ENCODE data around the gene CEP57L1. TPM values are rescaled to one million over a fixed set of nuclear protein-coding genes. Genes with fewer than 3 reads are reported as not detected.

CEP57L1 gene
- polyA plus RNA-seq, 4 donors: 3.0 to 11.3 (median 8.4) TPM

DNA sequence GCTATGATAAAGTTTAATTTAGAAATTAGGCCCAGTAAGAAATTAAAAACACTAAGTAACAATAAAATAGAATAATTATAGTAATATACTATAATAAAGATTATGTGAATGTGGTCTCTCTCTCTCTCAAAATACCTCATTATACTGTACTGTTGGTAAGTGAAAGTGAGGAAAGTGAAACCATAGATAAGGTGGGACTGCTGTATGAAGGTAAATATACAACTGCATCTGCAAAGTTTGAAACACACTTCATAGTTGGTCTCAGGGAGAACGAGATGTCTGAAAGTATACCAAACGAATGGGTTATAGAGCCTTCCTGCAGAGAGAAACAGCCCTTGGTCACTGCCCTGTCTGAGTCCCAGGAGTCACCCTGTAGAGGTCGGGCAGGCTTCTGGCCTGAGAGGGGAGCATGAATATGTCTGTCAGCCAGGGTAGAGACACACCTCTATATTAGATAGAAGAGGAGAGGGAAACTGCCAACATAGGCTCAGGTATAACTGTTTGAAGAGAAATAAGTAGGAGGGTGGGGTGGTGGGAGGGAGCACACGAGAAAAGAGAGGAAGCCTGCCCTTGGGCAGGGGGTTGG is 32.4 kb upstream of the CEP57L1 start:
- H3K36me3 ChIP-seq (ENCODE audit: control insufficient read depth in 3 of 3, insufficient read depth in 2 of 3, low read depth in 1 of 3, low read length in 3 of 3): peaks cover 0 to 7% (median 0%) of the 10 kb centered on the region in 3 donors
- H3K27me3 ChIP-seq (ENCODE audit: control insufficient read depth in 3 of 3, insufficient read depth in 3 of 3, low read length in 3 of 3): no peaks in the 10 kb centered on the region
- no peaks in the 10 kb centered on the region for H3K9me3 ChIP-seq (ENCODE audit: control insufficient read depth in 2 of 2, insufficient read depth in 1 of 2, low read depth in 1 of 2, low read length in 1 of 2)
- peaks cover 0 to 4% (median 2%) of the 10 kb centered on the region in 3 donors for H3K4me1 ChIP-seq (ENCODE audit: control insufficient read depth in 3 of 3, insufficient read depth in 2 of 3, low read depth in 1 of 3, low read length in 2 of 3)
- WGBS, 3 donors: 18 to 53% (median 41%) methylated on average over 4 of the region's 4 CpGs
- no peak overlapping the region for H3K27ac ChIP-seq (ENCODE audit: low read depth in 1 of 3, low read length in 2 of 3)
- DNase-seq: peak; percentile 41 to 48
- no peak overlapping the region for H3K4me3 ChIP-seq (ENCODE audit: low read depth in 1 of 3, low read length in 3 of 3)
- no peak for FAIRE-seq

DNA sequence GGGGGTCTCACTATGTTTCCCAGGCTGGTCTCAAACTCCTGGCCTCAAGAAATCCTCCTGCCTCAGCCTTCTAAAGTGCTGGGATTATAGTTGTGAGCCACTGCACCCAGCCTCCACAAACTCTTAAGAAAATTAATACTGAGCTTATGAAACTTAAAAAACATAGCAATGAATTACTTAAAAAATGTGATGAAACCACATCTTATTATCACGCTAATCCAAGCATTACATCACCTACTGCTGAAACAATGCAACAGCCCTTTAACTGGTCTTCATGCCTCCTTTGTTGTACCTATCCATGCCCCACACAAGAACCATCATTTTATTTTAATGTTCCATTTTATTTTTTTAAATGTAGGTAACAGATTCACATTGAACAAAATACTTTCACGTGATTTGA is 25.6 kb upstream of the CEP57L1 start:
- H3K4me1 ChIP-seq (ENCODE audit: control insufficient read depth in 3 of 3, insufficient read depth in 2 of 3, low read depth in 1 of 3, low read length in 2 of 3): peaks cover 2 to 15% (median 4%) of the 10 kb centered on the region in 3 donors
- no peaks in the 10 kb centered on the region for H3K27me3 ChIP-seq (ENCODE audit: control insufficient read depth in 3 of 3, insufficient read depth in 3 of 3, low read length in 3 of 3)
- DNase-seq (no peak), FAIRE-seq (no peak)
- WGBS, 3 donors: 90 to 94% (median 91%) methylated on average over 2 of the region's 2 CpGs
- no peaks in the 10 kb centered on the region for H3K9me3 ChIP-seq (ENCODE audit: control insufficient read depth in 2 of 2, insufficient read depth in 1 of 2, low read depth in 1 of 2, low read length in 1 of 2)
- H3K27ac ChIP-seq (ENCODE audit: low read depth in 1 of 3, low read length in 2 of 3): no peak overlapping the region
- no peak overlapping the region for H3K4me3 ChIP-seq (ENCODE audit: low read depth in 1 of 3, low read length in 3 of 3)
- H3K36me3 ChIP-seq (ENCODE audit: control insufficient read depth in 3 of 3, insufficient read depth in 2 of 3, low read depth in 1 of 3, low read length in 3 of 3): no peaks in the 10 kb centered on the region

DNA sequence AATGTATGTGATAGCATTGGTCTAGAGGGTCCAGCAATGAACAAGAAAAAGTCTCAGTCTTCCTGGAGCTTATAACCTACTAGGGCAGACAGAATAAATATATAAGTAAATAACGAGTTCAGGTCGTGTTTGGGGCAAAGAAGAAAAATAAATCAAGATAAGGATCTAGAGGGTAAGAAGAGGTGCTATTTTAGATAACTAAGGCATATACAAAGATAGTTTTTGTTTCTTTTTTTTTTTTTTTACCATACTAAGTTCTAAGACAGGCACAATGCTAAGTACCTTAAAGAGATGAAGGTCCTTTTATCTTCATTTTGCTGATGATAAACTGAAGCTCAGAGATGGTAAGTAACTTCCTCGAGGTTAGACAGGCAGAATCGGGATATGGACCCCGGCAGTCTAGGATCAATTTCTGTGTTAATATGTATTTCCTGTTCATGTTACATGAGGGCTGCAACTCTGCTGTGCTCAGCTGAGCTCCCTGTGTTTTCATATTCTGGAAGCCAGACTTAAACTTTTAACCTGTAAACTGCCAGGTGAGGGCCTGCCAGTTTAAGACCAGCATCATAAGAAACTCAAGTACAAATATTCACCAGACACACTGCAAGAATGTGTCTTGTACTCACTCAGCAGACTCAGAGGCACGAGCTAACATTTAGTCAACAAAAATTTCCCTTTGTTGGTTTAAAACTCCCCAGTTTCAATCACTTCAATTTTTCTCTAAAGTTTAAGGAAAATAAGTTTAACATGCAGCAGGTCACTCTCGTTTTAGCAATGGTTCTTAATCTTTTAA is 24.0 kb upstream of the CEP57L1 start:
- Histone ChIP-seq H3K27me3 (ENCODE audit: control insufficient read depth in 3 of 3, insufficient read depth in 3 of 3, low read length in 3 of 3) (no peaks in the 10 kb centered on the region), H3K27ac (ENCODE audit: low read depth in 1 of 3, low read length in 2 of 3) (no peak overlapping the region), H3K4me1 (ENCODE audit: control insufficient read depth in 3 of 3, insufficient read depth in 2 of 3, low read depth in 1 of 3, low read length in 2 of 3) (peaks cover 2 to 15% (median 4%) of the 10 kb centered on the region in 3 donors), H3K36me3 (ENCODE audit: control insufficient read depth in 3 of 3, insufficient read depth in 2 of 3, low read depth in 1 of 3, low read length in 3 of 3) (no peaks in the 10 kb centered on the region), H3K4me3 (ENCODE audit: low read depth in 1 of 3, low read length in 3 of 3) (no peak overlapping the region), H3K9me3 (ENCODE audit: control insufficient read depth in 2 of 2, insufficient read depth in 1 of 2, low read depth in 1 of 2, low read length in 1 of 2) (no peaks in the 10 kb centered on the region)
- no peak for FAIRE-seq
- DNase-seq: no peak
- WGBS, 3 donors: 10 to 34% (median 17%) methylated on average over 7 of the region's 7 CpGs

DNA sequence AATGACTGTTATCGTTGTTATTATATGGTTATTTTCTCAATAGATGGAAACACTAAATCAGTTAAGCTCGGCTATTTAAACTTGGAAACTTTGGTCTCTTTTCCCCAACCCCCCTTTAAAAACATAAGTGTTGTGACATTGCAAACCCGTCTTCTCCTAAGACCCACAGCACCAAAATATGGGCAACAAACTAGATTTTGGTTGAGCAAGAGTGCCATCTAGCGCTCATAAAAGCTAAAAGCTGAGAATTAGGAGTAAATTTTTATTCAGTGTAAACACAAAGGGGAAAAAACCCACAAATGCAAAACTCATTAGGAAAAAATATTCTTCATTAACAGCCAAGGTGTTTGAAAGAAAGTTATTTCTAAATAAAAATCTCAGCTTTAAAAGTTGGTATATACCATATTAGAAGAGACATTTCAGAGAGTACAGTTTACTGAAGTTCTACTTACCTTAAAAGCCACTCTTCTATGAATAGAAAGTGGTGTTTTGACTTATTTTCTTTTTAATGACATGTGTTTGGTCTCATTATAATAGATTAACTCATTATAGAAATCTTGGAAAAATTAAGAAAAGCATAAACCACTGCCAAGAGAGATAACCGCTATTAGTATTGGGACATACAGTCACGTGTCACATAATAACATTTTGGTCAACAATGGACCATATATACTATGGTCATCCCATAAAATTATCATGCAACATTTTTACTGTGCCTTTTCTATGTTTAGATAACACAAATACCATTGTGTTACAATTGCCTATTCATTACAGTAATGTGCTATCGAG is 21.8 kb upstream of the CEP57L1 start:
- FAIRE-seq (peak; percentile 96), DNase-seq (peak; percentile 72 to 73)
- Histone ChIP-seq H3K36me3 (ENCODE audit: control insufficient read depth in 3 of 3, insufficient read depth in 2 of 3, low read depth in 1 of 3, low read length in 3 of 3) (no peaks in the 10 kb centered on the region), H3K9me3 (ENCODE audit: control insufficient read depth in 2 of 2, insufficient read depth in 1 of 2, low read depth in 1 of 2, low read length in 1 of 2) (no peaks in the 10 kb centered on the region), H3K27ac (ENCODE audit: low read depth in 1 of 3, low read length in 2 of 3) (no peak overlapping the region), H3K27me3 (ENCODE audit: control insufficient read depth in 3 of 3, insufficient read depth in 3 of 3, low read length in 3 of 3) (no peaks in the 10 kb centered on the region), H3K4me1 (ENCODE audit: control insufficient read depth in 3 of 3, insufficient read depth in 2 of 3, low read depth in 1 of 3, low read length in 2 of 3) (peaks cover 2 to 15% (median 4%) of the 10 kb centered on the region in 3 donors), H3K4me3 (ENCODE audit: low read depth in 1 of 3, low read length in 3 of 3) (no peak overlapping the region)
- 40 to 45% (median 44%) methylated on average over 7 of the region's 7 CpGs for WGBS, 3 donors

DNA sequence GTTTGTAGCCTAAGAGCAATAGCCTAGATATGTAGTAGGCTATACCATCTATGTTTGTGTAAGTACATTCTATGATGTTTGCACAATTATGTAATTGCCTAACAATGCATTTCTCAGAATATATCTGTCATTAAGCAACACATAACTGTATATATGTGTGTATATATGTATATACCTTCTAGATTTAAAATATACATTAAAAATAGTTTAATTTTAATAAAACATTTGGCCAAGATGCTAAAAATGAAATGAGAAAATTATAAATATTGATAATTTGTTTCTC is 21.2 kb upstream of the CEP57L1 start:
- DNase-seq (no peak), FAIRE-seq (peak; percentile 36)
- Histone ChIP-seq H3K27me3 (ENCODE audit: control insufficient read depth in 3 of 3, insufficient read depth in 3 of 3, low read length in 3 of 3) (no peaks in the 10 kb centered on the region), H3K36me3 (ENCODE audit: control insufficient read depth in 3 of 3, insufficient read depth in 2 of 3, low read depth in 1 of 3, low read length in 3 of 3) (no peaks in the 10 kb centered on the region), H3K4me3 (ENCODE audit: low read depth in 1 of 3, low read length in 3 of 3) (no peak overlapping the region), H3K4me1 (ENCODE audit: control insufficient read depth in 3 of 3, insufficient read depth in 2 of 3, low read depth in 1 of 3, low read length in 2 of 3) (peaks cover 2 to 15% (median 4%) of the 10 kb centered on the region in 3 donors), H3K9me3 (ENCODE audit: control insufficient read depth in 2 of 2, insufficient read depth in 1 of 2, low read depth in 1 of 2, low read length in 1 of 2) (no peaks in the 10 kb centered on the region), H3K27ac (ENCODE audit: low read depth in 1 of 3, low read length in 2 of 3) (no peak overlapping the region)

DNA sequence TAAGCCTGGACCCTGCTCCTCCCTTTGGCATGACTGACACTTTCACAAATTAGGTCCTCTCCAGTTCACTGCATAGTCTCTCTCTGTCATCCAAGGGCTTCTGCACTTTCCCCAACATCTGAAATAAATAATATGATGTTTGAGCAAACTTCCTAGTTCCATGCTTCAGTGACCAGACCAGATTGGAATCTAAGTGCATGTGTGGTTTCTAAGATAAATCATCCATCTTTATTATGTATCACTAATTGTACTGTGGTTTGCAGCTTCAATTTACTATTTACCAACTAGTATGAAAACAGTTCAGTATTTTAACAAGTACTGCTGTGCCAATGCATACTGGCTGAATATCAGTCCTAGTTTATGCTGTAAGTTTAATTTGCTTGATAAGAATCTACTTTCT is 19.4 kb upstream of the CEP57L1 start:
- DNase-seq (no peak), FAIRE-seq (no peak)
- Histone ChIP-seq H3K4me3 (ENCODE audit: low read depth in 1 of 3, low read length in 3 of 3) (no peak overlapping the region), H3K4me1 (ENCODE audit: control insufficient read depth in 3 of 3, insufficient read depth in 2 of 3, low read depth in 1 of 3, low read length in 2 of 3) (peaks cover 2 to 15% (median 4%) of the 10 kb centered on the region in 3 donors), H3K27ac (ENCODE audit: low read depth in 1 of 3, low read length in 2 of 3) (no peak overlapping the region), H3K9me3 (ENCODE audit: control insufficient read depth in 2 of 2, insufficient read depth in 1 of 2, low read depth in 1 of 2, low read length in 1 of 2) (no peaks in the 10 kb centered on the region), H3K36me3 (ENCODE audit: control insufficient read depth in 3 of 3, insufficient read depth in 2 of 3, low read depth in 1 of 3, low read length in 3 of 3) (no peaks in the 10 kb centered on the region), H3K27me3 (ENCODE audit: control insufficient read depth in 3 of 3, insufficient read depth in 3 of 3, low read length in 3 of 3) (no peaks in the 10 kb centered on the region)

DNA sequence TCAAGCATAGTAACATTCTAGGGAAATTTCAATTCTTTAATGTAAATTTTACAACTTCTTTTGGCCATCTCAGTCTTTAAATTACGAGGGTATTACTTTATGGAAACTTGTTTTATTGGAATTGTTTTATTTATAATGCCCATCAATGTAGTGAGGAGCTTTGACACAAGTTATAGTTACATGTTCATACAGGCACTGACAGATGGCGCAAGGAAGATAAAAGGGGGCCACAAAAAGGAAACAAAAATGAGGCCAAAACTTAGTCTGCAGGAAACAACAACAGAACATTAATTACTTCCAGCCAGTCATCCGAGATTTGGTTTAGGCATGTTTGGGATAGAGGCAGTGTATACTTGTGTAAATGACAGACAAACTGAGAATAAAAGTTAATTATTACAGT is 18.9 kb upstream of the CEP57L1 start:
- DNase-seq (no peak), FAIRE-seq (no peak)
- no peaks in the 10 kb centered on the region for H3K9me3 ChIP-seq (ENCODE audit: control insufficient read depth in 2 of 2, insufficient read depth in 1 of 2, low read depth in 1 of 2, low read length in 1 of 2)
- H3K36me3 ChIP-seq (ENCODE audit: control insufficient read depth in 3 of 3, insufficient read depth in 2 of 3, low read depth in 1 of 3, low read length in 3 of 3): no peaks in the 10 kb centered on the region
- no peak overlapping the region for H3K27ac ChIP-seq (ENCODE audit: low read depth in 1 of 3, low read length in 2 of 3)
- H3K4me3 ChIP-seq (ENCODE audit: low read depth in 1 of 3, low read length in 3 of 3): no peak overlapping the region
- 58 to 68% (median 63%) methylated on average over 3 of the region's 3 CpGs for WGBS, 3 donors
- peaks cover 2 to 15% (median 2%) of the 10 kb centered on the region in 3 donors for H3K4me1 ChIP-seq (ENCODE audit: control insufficient read depth in 3 of 3, insufficient read depth in 2 of 3, low read depth in 1 of 3, low read length in 2 of 3)
- no peaks in the 10 kb centered on the region for H3K27me3 ChIP-seq (ENCODE audit: control insufficient read depth in 3 of 3, insufficient read depth in 3 of 3, low read length in 3 of 3)

DNA sequence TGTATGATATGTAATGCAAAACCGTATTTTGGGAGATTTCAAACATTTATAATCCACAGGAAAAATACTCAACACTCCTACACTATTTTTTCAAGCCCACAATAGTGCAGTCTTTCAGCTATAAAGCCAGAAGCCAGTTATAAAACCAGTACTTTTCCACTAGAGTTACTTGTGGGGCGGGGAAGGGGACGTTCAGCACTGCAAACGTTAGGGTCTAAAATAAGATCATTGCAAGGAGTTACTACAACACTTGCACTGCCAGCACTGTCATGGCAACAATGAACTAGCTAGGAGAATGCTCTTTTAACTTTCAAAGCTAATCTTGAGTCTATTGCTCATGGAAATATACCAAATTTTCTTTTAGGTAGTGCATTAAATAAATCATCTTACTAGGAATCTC is 15.3 kb upstream of the CEP57L1 start:
- DNase-seq: no peak
- Histone ChIP-seq H3K4me3 (ENCODE audit: low read depth in 1 of 3, low read length in 3 of 3) (no peak overlapping the region), H3K4me1 (ENCODE audit: control insufficient read depth in 3 of 3, insufficient read depth in 2 of 3, low read depth in 1 of 3, low read length in 2 of 3) (no peaks in the 10 kb centered on the region), H3K36me3 (ENCODE audit: control insufficient read depth in 3 of 3, insufficient read depth in 2 of 3, low read depth in 1 of 3, low read length in 3 of 3) (peaks cover 0 to 7% (median 4%) of the 10 kb centered on the region in 3 donors), H3K27me3 (ENCODE audit: control insufficient read depth in 3 of 3, insufficient read depth in 3 of 3, low read length in 3 of 3) (no peaks in the 10 kb centered on the region), H3K9me3 (ENCODE audit: control insufficient read depth in 2 of 2, insufficient read depth in 1 of 2, low read depth in 1 of 2, low read length in 1 of 2) (no peaks in the 10 kb centered on the region), H3K27ac (ENCODE audit: low read depth in 1 of 3, low read length in 2 of 3) (no peak overlapping the region)
- no peak for FAIRE-seq
- 51 to 69% (median 69%) methylated on average over 4 of the region's 4 CpGs for WGBS, 3 donors
